ENCODE data around the gene RHAG. TPM values are rescaled to one million over a fixed set of nuclear protein-coding genes. Genes with fewer than 3 reads are reported as not detected.

The RHAG gene
- total and polyA plus RNA-seq, 2 experiments from 2014 or later, result not detected

DNA sequence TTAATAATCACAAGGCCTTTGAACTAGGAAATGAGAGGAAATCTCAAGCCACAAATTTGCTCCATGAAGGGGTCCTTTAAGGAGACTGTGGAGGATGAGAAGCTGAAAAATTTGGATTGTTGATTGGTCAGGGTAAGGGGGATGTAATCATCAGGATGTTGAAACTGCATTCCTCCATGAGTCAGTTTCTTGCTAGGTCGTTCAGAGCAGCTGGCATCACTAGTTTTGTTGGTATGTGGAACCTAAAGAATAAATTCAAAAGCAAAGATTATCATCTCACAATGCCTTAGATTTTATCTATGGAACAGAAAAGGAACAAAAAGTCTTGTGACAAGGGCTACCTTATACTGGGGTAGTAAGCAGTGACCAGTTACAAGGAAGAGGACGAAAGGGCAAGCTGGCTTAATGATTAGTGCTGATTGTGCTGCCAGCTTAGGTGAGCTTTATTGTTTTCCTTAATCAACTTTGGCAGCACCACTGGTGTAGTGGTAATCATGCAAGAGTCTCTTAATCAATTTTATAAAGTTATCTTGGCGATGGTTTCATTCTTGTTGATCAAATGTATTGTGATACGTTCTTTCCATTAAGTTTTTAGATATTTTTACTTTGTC lies 40.1 kb upstream of the RHAG start:
- H3F3A ChIP-seq (replicated peaks; ENCODE audit: low read depth), result no peaks in the 10 kb centered on the region
- H3K79me2 ChIP-seq (replicated peaks; ENCODE audit: insufficient read depth), result no peaks in the 10 kb centered on the region
- no peak overlapping the region for H2AFZ ChIP-seq
- no peak for ATAC-seq
- Mint-ChIP-seq H3K4me1 (no peaks in the 10 kb centered on the region), H3K4me3 (no peak overlapping the region), H3K36me3 (ENCODE audit: low read depth) (no peaks in the 10 kb centered on the region), H3K9me3 (peaks cover under 1% of the 10 kb centered on the region; the same call in 1 of the 3 replicates), H3K27ac (no peak overlapping the region), H3K27me3 (ENCODE audit: insufficient read depth, low read depth, poor library complexity) (no peaks in the 10 kb centered on the region)
- H3K27me3 ChIP-seq (ENCODE audit: insufficient read depth), result no peaks in the 10 kb centered on the region
- H3K4me2 ChIP-seq, result no peak overlapping the region
- H3K4me1 ChIP-seq (ENCODE audit: insufficient read depth), result no peaks in the 10 kb centered on the region
- H3K27ac ChIP-seq (ENCODE audit: low read depth), result no peak overlapping the region
- H3K36me3 ChIP-seq (ENCODE audit: insufficient read depth), result no peaks in the 10 kb centered on the region
- no peak overlapping the region for H3K4me3 ChIP-seq
- no peaks in the 10 kb centered on the region for H3K9me2 ChIP-seq (ENCODE audit: insufficient read depth)
- no peak for DNase-seq (ENCODE audit: low spot score)
- TF ChIP-seq ZNF331 (CRISPR knock-in tag; IDR thresholded peaks at IDR 0.05; ENCODE audit: low read depth) (no peak), POLR2AphosphoS5 (IDR thresholded peaks at IDR 0.05; ENCODE audit: low read depth) (no peak), ZNF462 (CRISPR knock-in tag; IDR thresholded peaks at IDR 0.05) (no peak), EZH2 (IDR thresholded peaks at IDR 0.05; ENCODE audit: low read depth, unreplicated experiment) (no peak), NANOG (IDR thresholded peaks at IDR 0.05; ENCODE audit: borderline replicate concordance) (no peak)
- no peaks in the 10 kb centered on the region for H4K20me1 ChIP-seq (replicated peaks; ENCODE audit: insufficient read depth)

GRCh38 chr6:49675816-49676215 lies 39.2 kb upstream of the RHAG start:
- Mint-ChIP-seq H3K27ac (no peak overlapping the region), H3K9me3 (peaks cover 4% of the 10 kb centered on the region; the same call in 2 of the 3 replicates), H3K36me3 (ENCODE audit: low read depth) (no peaks in the 10 kb centered on the region), H3K27me3 (ENCODE audit: insufficient read depth, low read depth, poor library complexity) (no peaks in the 10 kb centered on the region), H3K4me1 (no peaks in the 10 kb centered on the region), H3K4me3 (no peak overlapping the region)
- DNase-seq (ENCODE audit: low spot score) (no peak), ATAC-seq (no peak)
- no peak overlapping the region for H3K4me3 ChIP-seq
- no peaks in the 10 kb centered on the region for H3K36me3 ChIP-seq (ENCODE audit: insufficient read depth)
- no peaks in the 10 kb centered on the region for H3K27me3 ChIP-seq (ENCODE audit: insufficient read depth)
- H2AFZ ChIP-seq, result no peak overlapping the region
- no peak overlapping the region for H3K4me2 ChIP-seq
- no peak overlapping the region for H3K27ac ChIP-seq (ENCODE audit: low read depth)
- no peaks in the 10 kb centered on the region for H3K79me2 ChIP-seq (replicated peaks; ENCODE audit: insufficient read depth)
- H3K4me1 ChIP-seq (ENCODE audit: insufficient read depth), result no peaks in the 10 kb centered on the region
- H3K9me2 ChIP-seq (ENCODE audit: insufficient read depth), result no peaks in the 10 kb centered on the region
- H3F3A ChIP-seq (replicated peaks; ENCODE audit: low read depth), result no peaks in the 10 kb centered on the region
- no peaks in the 10 kb centered on the region for H4K20me1 ChIP-seq (replicated peaks; ENCODE audit: insufficient read depth)
- no peak for TF ChIP-seq ZNF462 (CRISPR knock-in tag; IDR thresholded peaks at IDR 0.05)

All from GM23338 (cell line).